DMS53 (cell line): Measurements from ENCODE around the gene LAMC2.
A peak's percentile ranks its signal among the peaks of the same experiment; 100 is the strongest.

Experiments used
- DNase-seq: peaks from one replicate; lab custom pipeline; 2025; lab: John Stamatoyannopoulos, UW

Gene LAMC2

DNA sequence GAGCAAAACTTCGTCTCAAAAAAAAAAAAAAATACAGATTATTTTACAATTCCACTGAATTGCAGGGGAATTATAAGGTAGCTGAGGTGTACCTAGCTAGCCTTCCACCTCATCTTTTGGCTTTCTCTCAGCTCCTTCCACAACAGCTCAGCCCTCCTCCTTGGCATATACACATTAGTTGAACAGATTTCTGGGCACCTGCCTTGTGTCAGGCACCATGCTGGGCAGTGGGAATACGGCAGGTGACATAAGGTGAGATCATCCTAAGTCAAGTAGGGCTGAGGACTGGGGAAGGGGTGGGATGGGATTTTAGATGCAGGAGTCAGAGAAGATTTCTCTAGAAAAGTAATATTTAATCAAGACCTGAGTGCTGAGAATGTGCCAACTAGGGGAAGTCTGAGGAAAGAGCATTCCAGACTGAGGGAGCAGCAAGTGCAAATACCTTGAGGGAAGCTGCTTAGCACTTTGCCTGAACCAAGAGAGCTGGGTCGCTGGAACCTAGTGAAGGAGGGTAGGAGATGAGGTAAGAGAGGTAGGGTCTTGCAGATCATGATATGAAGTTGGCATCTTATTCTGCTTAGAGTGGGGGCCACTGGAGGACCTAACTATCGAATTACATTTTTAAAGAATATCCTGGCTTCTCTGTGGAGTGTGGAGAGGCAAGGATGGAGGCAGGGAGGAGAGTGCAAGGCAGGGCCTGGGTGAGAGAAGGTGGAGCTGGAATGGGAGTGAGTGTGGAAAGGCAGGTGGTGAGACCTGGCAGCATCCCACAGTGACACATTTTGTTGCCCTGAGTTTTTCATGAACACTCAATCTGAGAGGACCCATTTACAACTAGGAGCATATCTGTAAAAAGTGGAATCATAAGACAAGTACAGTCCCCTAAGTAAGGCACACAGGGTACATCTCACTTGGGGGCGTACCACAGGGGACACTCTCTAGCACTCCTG lies 28.2 kb downstream of the LAMC2 start:
- no peak for DNase-seq

DNA sequence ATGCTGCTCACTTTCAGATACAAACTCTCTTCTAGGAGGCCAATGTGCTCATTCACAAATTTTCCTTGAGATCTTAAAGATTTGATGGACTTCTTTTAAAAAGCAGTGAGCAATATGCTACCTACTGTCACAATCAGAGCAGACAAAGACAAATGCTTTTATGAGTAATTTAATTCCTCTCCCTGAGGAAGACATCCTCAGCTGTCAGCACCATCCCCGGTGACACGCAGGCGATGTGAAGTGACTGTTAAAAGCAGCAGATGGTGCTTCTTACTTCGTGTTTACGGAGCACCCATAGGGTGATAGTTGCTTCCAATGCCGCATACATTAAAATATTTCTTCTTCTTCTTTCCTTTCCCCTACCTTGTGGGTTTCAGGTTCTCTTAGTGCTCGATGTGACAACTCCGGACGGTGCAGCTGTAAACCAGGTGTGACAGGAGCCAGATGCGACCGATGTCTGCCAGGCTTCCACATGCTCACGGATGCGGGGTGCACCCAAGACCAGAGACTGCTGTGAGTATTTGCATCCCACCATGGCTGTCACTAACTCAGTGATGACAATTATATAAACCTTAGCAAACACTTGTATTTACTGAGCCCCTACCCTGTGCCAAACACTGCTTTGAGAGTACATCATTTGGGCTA lies 29.1 kb downstream of the LAMC2 start:
- no peak for DNase-seq

DNA sequence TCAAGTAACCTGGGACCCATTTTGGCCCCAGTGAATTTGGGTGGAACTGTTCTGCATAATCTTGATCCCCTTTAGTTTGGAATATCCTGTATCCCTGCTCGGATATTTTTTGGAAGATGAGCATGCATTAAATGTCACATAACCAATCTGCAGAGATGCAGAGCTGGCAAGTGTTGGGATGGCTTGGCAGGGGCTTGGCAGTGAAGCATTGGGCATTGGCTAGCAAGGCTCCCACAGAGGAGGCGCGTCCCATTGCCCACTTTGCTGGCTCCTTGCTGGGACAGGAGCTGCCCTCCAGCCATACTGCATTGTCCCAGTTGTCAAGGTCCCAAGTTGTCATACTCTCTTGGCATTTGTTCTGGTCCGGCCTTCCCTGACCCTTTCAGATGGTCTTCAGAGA lies 29.9 kb downstream of the LAMC2 start:
- no peak for DNase-seq

DNA sequence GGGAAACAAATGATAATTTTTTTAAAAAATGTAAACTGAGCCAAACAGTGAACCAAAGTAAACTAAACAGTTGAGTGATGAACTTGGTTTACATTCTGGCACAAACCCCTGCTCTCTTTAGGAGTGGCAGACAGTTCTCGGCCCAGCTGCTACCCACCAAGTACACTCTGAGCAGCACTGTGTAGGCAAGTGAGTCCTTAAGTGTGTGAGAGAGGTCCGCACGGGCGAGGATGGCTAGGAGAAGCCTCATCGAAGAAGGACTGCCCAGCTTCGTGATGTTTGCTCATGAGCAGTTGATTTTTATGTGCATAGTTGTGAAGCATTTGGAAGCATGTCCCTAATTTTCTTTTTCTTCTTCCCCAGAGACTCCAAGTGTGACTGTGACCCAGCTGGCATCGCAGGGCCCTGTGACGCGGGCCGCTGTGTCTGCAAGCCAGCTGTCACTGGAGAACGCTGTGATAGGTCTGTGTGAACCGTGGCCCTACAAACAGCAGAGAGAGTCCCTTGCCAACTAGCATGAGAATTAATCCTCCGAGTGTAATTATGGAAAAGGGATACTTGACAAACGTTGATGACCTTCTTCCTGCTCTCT lies 32.1 kb downstream of the LAMC2 start:
- DNase-seq = no peak

DNA sequence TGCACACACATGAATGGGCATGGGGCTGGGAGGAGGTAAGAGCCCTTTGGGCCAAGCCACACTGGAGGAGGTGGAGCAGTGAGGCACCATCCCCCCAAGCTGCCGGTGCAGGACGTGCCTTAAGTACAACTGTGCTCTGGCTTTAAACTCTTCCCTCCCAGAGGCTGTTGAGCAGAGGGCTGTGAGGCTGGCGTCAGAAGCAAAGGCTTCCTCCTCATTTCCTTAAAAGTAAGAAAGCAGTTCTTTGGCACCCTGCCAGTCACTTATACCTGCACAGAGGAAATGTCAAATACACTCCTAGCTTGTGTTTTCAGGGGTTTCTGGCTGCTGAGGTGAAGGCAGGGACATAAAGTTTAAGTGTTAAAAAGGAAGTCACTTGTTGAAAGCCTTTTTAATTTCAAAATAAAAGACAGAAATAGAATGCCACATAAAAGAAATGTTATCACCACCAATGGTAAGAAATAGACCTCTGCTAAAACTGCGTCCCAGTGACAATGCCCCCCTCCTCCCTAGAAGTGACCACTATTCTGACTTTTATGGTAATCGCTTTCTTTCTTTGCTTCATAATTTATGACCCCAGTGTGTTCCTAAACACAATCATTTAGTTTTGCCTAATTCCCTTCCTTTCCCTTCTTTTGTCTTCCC lies 33.0 kb downstream of the LAMC2 start:
- DNase-seq = peak; percentile 29

DNA sequence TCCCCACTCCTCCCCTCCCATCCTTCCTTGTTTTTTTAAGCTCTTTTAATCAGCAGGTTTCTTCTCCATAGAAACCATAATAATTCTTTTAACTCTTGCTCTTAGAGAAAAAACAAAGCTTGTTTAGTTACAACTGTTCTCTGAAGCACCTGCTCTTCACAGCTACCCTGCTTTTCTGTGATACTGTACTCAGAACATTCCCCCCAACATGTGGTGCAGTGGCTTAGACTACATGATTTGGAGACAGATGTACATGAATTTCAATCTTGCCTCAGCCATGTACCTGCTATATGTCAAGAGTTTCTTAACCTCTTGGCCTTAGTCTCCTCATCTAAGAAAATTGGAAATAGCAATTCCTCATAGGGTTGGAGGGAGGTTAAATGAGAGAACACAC lies 33.5 kb downstream of the LAMC2 start:
- DNase-seq = no peak

DNA sequence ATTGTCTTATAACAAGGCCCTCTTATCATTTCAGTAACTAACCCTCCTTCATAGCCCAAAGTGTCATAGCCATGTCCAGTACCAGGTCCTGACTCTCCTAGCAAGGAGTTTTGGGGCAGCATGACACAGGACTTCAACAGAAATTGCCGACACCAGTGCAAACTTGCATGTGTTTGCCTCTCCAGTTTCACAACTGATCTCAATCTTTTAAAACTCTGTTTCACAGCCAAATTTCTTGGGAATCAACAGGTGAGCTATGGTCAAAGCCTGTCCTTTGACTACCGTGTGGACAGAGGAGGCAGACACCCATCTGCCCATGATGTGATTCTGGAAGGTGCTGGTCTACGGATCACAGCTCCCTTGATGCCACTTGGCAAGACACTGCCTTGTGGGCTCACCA lies 36.8 kb downstream of the LAMC2 start:
- no peak for DNase-seq

DNA sequence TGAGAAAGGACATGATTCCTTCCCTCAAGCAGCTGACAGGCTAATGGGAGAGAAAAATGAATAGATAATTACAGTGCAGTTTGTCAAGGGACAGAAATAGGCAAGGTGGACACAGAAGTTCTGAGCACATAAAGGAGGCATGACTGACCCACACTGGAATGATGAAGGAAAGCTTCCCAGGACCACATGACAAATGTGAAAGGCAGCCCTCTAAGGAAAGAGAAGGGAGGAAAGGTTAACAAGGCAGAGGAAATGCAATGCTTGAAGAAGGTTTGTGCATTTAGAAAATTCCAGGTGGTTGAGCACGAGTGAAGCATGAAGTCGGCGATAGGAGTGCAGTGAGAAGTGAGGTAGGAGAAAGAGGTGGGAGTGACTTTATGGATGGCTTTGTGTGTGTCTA lies 37.4 kb downstream of the LAMC2 start:
- DNase-seq = peak; percentile 17

DNA sequence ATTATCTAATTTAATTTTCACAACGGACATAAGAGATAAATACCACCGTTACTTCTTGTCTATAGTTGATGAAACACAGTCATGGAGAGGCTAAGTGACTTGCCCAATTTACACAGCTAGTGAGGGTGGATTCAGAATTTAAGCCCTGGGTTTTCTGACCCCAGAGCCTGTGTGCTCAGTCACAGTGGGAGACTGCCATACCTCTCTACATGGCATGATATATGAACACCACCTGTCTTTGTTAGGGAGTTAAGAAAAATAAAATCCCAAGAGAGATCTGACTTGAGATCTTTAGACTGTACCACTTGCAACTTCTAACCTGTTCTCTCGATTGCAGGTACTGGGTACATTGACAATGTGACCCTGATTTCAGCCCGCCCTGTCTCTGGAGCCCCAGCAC lies 40.3 kb downstream of the LAMC2 start:
- DNase-seq = peak; percentile 55

DNA sequence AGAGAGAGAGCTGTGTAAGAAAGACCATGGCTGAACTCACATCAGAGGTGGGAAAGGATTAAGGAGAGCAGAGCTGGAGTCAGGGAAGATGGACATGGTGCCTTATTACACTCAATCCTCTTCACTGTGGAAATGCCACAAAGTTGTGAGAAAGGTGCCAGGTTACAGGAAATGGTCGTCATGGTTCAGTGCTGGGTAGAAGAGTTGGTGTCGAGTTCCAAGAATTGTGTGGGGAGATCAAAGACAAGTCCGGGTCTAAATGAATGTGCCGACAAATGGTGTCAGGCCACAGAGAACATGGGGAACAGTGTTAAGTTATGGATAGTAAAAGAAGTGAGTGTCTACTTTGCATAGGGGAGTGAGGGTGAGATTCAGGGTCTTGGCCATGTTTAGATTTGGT lies 40.9 kb downstream of the LAMC2 start:
- peak; percentile 94 for DNase-seq

DNA sequence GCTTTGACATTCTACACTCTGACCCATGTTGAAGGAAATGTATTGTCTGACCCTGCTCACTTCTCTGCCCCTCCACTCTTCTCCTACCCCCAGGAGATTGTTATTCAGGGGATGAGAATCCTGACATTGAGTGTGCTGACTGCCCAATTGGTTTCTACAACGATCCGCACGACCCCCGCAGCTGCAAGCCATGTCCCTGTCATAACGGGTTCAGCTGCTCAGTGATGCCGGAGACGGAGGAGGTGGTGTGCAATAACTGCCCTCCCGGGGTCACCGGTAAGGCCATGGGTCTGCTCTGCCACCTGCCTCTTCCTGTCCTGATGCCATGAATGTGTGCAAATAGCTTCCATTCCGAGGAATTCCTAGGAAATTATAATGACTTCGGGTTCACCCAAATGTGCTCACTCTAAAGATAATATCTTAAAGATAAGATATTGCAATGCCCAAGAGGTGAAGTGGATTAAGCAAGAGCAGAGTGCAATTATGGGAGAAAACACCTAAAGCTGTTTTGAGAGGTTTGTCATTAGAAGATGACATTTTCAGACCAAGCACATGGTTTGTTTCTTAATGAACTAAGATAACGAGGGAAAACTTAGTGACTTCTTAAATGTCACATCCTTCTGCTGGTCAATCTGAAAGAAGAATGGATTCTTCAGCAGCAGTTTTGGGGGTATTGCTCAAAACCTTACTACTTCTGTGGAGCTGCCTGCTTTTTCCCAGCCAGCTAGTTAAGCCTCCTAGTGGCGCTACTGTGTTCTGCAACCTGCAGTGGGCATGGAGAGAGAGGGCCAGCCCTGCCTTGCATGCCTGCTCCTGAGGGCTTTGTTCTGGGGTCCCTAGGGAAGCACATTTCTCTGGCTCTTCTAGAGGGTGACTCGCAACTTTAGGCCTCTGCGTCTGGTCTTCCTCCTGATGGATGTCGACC lies 41.6 kb downstream of the LAMC2 start:
- peak; percentile 69 for DNase-seq

DNA sequence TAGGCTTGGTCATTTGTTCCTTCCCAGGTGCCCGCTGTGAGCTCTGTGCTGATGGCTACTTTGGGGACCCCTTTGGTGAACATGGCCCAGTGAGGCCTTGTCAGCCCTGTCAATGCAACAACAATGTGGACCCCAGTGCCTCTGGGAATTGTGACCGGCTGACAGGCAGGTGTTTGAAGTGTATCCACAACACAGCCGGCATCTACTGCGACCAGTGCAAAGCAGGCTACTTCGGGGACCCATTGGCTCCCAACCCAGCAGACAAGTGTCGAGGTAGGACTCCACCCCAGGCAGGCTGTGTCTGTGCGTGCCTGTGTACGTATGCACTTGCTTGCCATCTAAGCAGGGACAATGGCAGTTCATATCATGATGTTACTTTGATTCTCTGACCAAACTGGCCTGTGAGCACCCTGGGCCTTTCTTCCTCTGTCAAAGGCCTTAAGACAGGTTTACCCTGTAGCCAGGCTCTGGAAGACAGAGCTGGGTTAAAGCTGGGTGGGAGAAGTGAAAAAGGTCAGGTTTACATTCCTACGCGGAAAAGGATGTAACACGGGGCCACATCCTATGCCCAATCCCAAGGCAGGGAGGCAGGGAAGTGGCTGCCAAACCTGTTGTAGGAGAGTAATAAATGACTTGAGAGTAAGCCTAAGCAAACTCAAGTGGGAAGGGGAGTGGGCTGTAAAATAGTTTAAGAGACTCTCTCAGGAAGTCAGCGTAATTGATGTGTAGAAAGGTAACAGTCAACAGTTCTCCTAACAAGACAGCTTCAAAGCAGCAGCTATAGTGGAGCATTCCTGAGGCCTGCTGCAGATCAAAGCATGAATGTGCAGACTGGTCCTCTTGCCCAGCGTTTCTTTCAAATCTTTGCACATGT lies 42.5 kb downstream of the LAMC2 start:
- peak; percentile 40 for DNase-seq

DNA sequence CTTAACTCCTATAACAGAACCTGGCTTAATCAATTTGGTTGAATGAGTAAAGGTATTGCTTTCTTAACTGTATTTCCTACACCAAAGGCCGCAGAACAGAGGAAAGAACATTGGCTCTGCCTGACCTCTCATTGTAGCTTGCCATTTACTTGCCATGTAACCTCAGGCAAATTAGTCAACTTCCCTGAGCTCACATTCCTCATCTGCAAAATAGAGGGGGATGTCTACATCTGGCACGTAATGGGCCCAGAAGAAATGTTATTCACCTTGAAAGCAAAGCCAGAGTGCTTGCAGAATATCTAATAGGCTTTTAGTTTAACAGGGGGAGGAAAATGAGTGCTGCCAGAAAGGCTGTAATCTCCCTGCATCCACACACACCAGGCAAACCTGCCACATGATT lies 44.3 kb downstream of the LAMC2 start:
- no peak for DNase-seq

DNA sequence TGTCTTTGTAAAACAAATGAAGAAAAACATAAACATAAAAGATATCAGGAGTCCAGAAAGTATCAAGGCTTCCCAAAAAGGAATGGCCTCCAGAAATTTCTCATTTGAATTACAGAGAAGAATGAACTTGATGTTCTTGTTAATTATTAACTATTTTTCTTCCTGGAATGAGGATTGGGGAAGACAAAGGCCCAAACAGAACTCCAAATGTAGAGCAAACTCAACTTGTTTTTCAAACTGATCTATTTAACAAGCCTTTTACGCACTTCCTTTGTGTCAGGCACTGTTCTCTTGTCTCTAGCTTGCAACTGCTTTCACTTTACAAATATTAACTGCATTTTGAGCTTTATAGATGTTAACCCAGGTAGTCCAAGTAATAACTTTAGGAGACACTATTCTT lies 45.5 kb downstream of the LAMC2 start:
- DNase-seq = peak; percentile 54

DNA sequence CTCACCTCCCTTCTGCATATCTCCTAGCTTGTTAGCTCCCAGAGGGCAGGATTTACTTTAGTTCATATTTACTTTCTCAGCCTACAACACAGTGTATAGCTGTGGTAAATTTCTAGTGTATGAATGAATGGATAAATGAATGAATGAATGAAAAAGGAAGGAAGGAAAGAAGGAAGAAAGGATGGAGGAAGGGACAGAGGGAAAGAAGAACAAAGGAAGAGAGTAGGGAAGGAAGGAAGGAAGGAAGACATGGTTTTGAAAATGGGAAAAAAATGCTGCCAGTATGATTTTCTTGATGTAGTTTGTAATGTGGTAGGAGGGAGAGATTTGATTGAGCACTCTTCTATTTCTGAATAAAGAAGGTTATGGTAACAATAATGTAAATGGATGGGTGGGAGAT lies 47.0 kb downstream of the LAMC2 start:
- DNase-seq = no peak

DNA sequence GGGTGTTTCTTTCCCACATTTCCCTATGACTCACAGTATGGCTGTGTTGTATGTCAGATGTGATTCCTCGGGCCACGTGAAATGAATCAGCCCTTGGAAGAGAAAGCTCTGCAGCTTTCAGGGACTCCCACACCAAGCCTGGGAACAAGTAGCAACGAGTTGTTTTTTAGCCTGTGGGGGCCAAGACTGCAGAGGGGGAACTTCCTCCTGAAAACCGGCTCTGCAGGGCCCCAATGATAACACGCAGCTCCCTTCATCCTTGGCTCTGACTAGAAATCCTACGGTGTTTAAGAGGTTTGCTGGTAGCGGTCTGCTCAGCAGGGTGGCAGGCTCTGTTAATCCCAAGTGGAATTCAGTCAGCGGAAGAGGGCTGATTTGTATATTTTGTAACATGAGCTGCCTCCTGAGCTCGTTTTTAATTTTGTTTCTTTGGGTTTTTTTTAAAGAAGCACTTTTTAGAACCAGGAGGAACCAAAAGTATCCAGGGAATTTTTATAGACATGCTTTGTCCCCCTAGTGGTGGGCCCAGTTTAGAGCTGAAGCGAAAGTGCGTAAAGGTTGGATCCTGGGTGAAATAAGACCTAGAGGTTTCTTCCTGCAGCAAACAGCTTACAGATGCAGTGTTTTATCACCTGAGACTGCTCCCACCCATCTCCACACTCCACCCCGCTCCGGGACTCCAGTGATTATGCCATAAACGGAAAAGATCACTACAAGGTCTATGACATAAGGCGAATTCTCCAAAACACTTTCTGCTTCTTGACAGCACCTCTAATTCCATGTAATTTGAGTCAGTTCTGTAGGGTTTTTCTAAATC lies 48.8 kb downstream of the LAMC2 start:
- DNase-seq = peak; percentile 85

DNA sequence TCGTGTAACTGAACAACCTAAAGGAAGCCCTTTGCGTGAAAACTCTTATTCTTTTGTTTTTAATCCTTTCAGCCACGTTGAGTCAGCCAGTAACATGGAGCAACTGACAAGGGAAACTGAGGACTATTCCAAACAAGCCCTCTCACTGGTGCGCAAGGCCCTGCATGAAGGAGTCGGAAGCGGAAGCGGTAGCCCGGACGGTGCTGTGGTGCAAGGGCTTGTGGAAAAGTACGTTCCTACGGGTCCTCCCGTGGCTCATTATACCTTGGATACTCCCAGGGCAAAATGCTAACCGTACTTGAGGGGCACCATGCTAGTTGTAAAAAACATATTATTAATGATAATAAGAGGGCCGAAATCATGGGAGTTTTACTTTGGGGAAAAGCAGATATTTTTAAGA lies 49.4 kb downstream of the LAMC2 start:
- DNase-seq = no peak

DNA sequence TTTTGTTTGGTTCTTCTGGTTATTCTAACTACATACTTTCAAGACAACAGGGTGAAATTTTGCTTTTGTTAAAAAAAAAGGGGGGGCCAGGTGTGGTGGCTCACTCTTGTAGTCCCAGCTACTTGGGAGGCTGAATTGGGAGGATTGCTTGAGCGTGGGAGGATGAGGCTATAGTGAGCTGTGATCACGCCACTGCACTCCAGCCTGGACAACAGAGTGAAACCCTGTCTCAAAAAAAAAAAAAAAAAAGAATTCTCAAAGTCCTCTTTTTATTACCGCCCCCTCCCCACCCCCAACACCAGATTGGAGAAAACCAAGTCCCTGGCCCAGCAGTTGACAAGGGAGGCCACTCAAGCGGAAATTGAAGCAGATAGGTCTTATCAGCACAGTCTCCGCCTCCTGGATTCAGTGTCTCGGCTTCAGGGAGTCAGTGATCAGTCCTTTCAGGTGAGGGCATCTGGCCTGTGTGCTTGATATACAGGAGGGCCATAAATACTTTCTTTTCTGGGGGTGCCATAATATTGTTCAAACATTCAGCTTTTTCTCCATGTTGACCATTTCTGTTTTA lies 50.2 kb downstream of the LAMC2 start:
- DNase-seq = no peak

DNA sequence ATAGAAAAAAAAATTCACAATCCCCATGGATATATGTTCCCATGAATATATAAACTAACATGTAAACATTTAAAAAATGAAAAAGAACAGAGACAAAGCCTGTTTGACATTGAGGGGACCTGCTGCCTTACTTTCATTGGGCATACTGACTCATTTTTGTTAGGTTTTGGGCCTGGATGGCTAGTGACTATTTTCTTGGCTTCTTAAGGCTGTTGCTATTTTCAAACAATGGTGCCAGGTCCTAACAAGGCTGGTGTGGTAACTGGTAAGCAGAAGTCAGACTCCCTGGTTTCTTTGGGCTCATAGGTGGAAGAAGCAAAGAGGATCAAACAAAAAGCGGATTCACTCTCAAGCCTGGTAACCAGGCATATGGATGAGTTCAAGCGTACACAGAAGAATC lies 51.0 kb downstream of the LAMC2 start:
- no peak for DNase-seq
